Mesothelial cell of epicardium (in vitro differentiated cells): ENCODE results near the gene GALNT13. TPM values are rescaled to one million over a fixed set of nuclear protein-coding genes. Genes with fewer than 3 reads are reported as not detected.

Experiments used
- DNase-seq, 2 experiments: peaks; one replicate each; pipeline ENCODE4 v3.0.0; 2021; ENCODE audit warnings: low spot score in 2 of 2; ENCODE audit not compliant: unreplicated experiment in 2 of 2
- H3K27ac Mint-ChIP-seq: 2 replicates; pipeline ENCODE4 v1.8.0; 2021; ENCODE audit warnings: mixed read lengths
- H3K27me3 Mint-ChIP-seq: 2 replicates; pipeline ENCODE4 v1.8.0; 2021; ENCODE audit warnings: low read depth, mixed read lengths
- H3K36me3 Mint-ChIP-seq: 2 replicates; pipeline ENCODE4 v1.8.0; 2021; ENCODE audit warnings: mixed read lengths
- H3K4me1 Mint-ChIP-seq: 2 replicates; pipeline ENCODE4 v1.8.0; 2021; ENCODE audit warnings: mixed read lengths
- H3K4me3 Mint-ChIP-seq: 2 replicates; pipeline ENCODE4 v1.8.0; 2021; ENCODE audit warnings: mild to moderate bottlenecking, moderate library complexity, mixed read lengths
- H3K9me3 Mint-ChIP-seq: 2 replicates; pipeline ENCODE4 v1.8.0; 2021; ENCODE audit warnings: mixed read lengths
- CTCF ChIP-seq: fragments of 200-600 bp; sonication (generic); IDR thresholded peaks from one replicate; pipeline ENCODE4 v1.5.0; 2021; ENCODE audit warnings: antibody characterized with exemption; ENCODE audit not compliant: unreplicated experiment
- total RNA-seq: library from RNA; stranded (reverse); gene quantifications from 3 replicates; pipeline ENCODE4 v1.2.1, GENCODE V29; 2021

GALNT13 gene
- total RNA-seq, 1 donor from 2014 or later, result 15.8 TPM

GRCh38 chr2:154350911-154351310, 479.2 kb downstream of the GALNT13 start:
- Mint-ChIP-seq H3K27me3 (no peaks in the 10 kb centered on the region), H3K4me3 (no peak overlapping the region), H3K4me1 (no peaks in the 10 kb centered on the region), H3K9me3 (peaks cover 5% of the 10 kb centered on the region), H3K27ac (no peak overlapping the region), H3K36me3 (peaks cover 4% of the 10 kb centered on the region)
- no peak for DNase-seq
- no peak for TF ChIP-seq CTCF

- Mint-ChIP-seq H3K4me1 (peaks cover 25% of the 10 kb centered on the region), H3K4me3 (no peak overlapping the region), H3K36me3 (no peaks in the 10 kb centered on the region), H3K9me3 (no peaks in the 10 kb centered on the region), H3K27me3 (no peaks in the 10 kb centered on the region), H3K27ac (no peak overlapping the region)
- TF ChIP-seq CTCF, result no peak
- no peak for DNase-seq
These were observed 489.6 kb downstream of the GALNT13 start for GRCh38 chr2:154361276-154361675.

GRCh38 chr2:154368153-154368552, 496.4 kb downstream of the GALNT13 start:
- DNase-seq, result no peak
- TF ChIP-seq CTCF, result no peak
- Mint-ChIP-seq H3K27ac (peak overlapping the region; percentile 67), H3K9me3 (peaks cover 5% of the 10 kb centered on the region), H3K4me1 (peaks cover 34% of the 10 kb centered on the region), H3K27me3 (no peaks in the 10 kb centered on the region), H3K4me3 (no peak overlapping the region), H3K36me3 (no peaks in the 10 kb centered on the region)

GRCh38 chr2:154370873-154371272, 499.2 kb downstream of the GALNT13 start:
- H3K4me3 Mint-ChIP-seq, result no peak overlapping the region
- H3K36me3 Mint-ChIP-seq, result no peaks in the 10 kb centered on the region
- no peak for DNase-seq
- no peak overlapping the region for H3K27ac Mint-ChIP-seq
- TF ChIP-seq CTCF, result no peak
- no peaks in the 10 kb centered on the region for H3K27me3 Mint-ChIP-seq
- H3K4me1 Mint-ChIP-seq, result peaks cover 30% of the 10 kb centered on the region
- peaks cover 5% of the 10 kb centered on the region for H3K9me3 Mint-ChIP-seq

GRCh38 chr2:154374416-154374815, 502.7 kb downstream of the GALNT13 start:
- peaks cover 11% of the 10 kb centered on the region for H3K4me1 Mint-ChIP-seq
- no peak overlapping the region for H3K4me3 Mint-ChIP-seq
- no peaks in the 10 kb centered on the region for H3K36me3 Mint-ChIP-seq
- TF ChIP-seq CTCF, result no peak
- H3K9me3 Mint-ChIP-seq, result peaks cover 5% of the 10 kb centered on the region
- no peak overlapping the region for H3K27ac Mint-ChIP-seq
- no peak for DNase-seq
- H3K27me3 Mint-ChIP-seq, result peaks cover 2% of the 10 kb centered on the region

- no peak for DNase-seq
These were observed 503.8 kb downstream of the GALNT13 start for GRCh38 chr2:154375579-154375931.

More at GRCh38 chr2:154375579-154375931, 503.8 kb downstream of the GALNT13 start:
- Mint-ChIP-seq H3K27me3 (peaks cover 2% of the 10 kb centered on the region), H3K4me3 (peak overlapping the region; percentile 39), H3K4me1 (peaks cover 11% of the 10 kb centered on the region), H3K36me3 (no peaks in the 10 kb centered on the region), H3K9me3 (no peaks in the 10 kb centered on the region), H3K27ac (no peak overlapping the region)
- peak; percentile 37 for TF ChIP-seq CTCF
